AG09319 (cell line): Measurements from ENCODE around the gene LRRC30.
A peak's percentile ranks its signal among the peaks of the same experiment; 100 is the strongest.

ENCODE experiments used
- DNase-seq: peaks from one replicate; pipeline ENCODE4 v3.0.0-alpha.2; 2010; ENCODE audit warnings: low read depth; ENCODE audit errors: extremely low read depth
- TF ChIP-seq, protein P1 (sequence below): IDR thresholded peaks from 2 replicates; pipeline ENCODE4 v1.5.1; 2011; ENCODE audit warnings: low read depth, mild to moderate bottlenecking, inconsistent platforms, low read length, moderate library complexity

Gene LRRC30

DNA sequence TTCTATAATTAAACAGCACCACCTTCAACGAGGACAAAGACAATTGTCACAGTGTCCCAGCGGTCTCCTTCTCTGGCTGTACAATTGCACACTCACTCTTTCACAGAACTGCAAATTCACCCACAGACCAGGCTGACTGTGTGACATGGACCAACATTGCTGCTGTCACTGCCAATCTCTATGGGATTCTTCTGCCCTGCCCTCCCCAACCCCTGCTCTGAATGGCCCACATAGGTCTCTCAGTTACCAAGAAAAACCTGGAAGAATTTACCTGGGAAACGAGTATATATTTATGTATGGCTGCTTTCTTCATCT is 26.5 kb downstream of the LRRC30 start:
- TF ChIP-seq, protein P1, sequence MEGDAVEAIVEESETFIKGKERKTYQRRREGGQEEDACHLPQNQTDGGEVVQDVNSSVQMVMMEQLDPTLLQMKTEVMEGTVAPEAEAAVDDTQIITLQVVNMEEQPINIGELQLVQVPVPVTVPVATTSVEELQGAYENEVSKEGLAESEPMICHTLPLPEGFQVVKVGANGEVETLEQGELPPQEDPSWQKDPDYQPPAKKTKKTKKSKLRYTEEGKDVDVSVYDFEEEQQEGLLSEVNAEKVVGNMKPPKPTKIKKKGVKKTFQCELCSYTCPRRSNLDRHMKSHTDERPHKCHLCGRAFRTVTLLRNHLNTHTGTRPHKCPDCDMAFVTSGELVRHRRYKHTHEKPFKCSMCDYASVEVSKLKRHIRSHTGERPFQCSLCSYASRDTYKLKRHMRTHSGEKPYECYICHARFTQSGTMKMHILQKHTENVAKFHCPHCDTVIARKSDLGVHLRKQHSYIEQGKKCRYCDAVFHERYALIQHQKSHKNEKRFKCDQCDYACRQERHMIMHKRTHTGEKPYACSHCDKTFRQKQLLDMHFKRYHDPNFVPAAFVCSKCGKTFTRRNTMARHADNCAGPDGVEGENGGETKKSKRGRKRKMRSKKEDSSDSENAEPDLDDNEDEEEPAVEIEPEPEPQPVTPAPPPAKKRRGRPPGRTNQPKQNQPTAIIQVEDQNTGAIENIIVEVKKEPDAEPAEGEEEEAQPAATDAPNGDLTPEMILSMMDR, result no peak
- DNase-seq, result no peak

- no peak for DNase-seq
- TF ChIP-seq, protein P1, result no peak
Observed at GRCh38 chr18:7259475-7259874, 28.6 kb downstream of the LRRC30 start.

DNA sequence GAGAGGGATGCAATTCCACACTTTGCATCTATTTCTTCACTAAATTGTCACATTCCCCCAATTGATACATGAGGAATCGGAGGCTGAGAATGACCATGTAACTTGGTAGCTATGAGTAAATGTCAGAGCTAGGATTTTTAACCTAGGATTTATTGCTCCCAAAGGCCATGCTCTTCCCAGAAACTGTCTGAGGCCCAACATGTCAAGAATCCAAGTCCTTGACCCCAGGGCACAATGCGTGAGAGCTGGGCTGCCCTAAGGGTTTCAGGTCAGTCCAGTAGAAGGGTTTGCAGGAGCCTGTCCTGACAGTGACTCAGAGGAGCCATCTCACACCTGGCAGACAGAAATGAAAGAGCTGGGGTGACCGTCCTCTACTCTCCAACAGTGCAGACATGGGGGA is 30.3 kb downstream of the LRRC30 start:
- no peak for DNase-seq
- TF ChIP-seq, protein P1, result no peak

DNA sequence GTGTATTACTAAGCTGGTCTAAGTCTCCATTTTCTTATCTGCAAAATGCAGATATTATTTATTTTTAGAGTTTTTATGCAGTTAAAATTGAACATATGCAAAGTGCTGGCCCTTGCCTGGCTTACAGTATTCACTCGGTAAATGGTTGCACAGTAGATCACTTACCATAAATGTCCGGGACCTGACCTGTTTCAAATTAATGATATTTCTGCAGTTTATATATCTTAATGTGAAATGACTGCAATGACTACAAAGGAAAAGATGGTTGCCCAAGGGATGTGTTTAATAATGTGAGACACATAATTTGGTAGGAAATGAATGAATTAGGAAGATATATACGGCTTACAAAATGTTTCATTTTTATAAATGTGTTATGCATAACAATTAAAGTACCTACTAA is 37.1 kb downstream of the LRRC30 start:
- no peak for DNase-seq
- TF ChIP-seq, protein P1, result no peak

GRCh38 chr18:7269942-7270341 is 39.1 kb downstream of the LRRC30 start:
- no peak for DNase-seq
- TF ChIP-seq, protein P1, result no peak

DNA sequence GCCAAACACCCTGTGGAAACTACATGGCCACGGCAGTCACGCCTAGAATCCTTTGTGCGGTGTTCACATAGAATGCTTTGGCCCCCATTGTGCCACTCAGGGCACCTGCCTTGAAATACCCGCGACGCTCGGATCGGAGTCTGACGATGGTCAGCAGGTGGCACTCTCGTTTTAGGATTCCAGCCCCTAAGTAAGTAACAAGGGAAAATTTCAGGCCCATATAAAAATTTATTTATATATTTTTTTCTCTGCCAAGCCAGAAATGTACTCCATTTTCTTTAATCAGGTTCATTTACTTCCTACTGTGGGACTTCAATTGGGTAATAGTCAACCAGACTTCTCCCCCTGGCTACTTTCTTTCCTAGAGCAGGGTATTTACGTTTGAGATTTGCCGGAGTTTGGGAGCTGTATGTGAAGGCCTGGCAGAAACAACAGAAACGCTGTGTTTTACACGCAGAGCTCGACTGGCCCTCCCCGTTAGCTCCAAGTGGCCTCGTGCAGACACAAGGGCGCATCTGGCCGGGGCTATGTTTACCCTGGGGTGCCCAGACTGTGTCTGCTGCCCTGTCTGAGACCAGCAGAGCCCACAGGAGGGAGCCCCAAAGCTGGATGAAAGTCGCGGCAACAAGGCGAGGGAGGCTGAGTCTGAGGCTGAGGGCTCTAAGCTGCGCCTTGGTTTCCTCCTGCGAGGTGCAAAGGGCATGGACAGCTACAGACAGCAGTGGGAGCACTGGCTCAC is 41.6 kb downstream of the LRRC30 start:
- peak; percentile 49 for DNase-seq
- TF ChIP-seq, protein P1, result peak; percentile 68

DNA sequence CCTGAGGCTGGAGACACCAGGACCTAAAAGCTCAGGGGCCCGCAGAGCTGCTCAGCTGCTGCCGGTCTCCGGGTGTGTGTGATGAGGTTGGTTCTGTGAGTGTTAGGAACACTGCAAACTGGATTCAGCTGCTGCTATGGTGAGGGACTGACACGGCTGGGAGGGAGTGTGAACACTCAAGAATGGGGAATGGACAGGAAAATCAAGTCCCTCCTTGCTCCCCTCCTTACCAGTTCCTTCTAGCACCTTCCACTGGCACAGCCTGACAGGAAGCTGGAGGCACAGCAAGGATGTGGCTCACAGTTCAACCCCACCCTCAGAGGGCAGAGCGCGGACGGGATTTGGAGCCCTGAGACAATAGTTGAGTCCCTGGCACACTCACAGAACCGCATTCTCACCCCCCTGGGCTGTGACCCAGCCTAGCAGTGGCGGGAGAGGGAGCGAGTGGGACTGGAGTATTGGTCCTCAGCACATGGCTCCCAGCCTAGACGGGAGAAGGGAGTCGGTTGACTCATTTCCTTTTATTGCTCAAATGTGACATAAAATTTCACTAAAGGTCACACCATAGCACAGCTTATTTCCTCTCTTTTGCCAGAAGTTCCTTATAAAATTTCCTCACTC is 42.5 kb downstream of the LRRC30 start:
- TF ChIP-seq, protein P1, result no peak

More for the DNA sequence above, 42.5 kb downstream of the LRRC30 start:
- DNase-seq, result no peak
